Epidermal melanocyte (primary cell): ENCODE results near the gene DNAJC11.

ENCODE experiments used
- DNase-seq: peaks from one replicate; pipeline ENCODE4 v3.0.0; 2011; ENCODE audit warnings: low spot score; ENCODE audit not compliant: insufficient read length

Gene DNAJC11

DNA sequence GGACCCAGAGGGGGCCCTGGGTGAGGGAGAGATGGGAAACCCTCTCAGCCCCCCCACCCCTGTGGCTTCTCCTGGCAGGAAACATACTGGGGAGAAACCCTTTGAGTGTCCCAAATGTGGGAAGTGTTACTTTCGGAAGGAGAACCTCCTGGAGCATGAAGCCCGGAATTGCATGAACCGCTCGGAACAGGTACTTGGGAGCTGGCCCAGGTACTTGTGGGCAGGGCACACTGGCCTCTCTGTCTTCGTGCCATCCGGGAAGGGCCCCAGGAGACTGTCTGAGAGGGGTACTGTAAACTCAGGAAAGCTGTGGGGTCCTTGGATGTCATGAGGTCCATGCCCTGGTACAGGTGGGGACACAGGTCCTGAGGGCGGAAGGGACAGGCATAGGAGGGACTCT lies 115.8 kb downstream of the DNAJC11 start:
- DNase-seq = no peak

DNA sequence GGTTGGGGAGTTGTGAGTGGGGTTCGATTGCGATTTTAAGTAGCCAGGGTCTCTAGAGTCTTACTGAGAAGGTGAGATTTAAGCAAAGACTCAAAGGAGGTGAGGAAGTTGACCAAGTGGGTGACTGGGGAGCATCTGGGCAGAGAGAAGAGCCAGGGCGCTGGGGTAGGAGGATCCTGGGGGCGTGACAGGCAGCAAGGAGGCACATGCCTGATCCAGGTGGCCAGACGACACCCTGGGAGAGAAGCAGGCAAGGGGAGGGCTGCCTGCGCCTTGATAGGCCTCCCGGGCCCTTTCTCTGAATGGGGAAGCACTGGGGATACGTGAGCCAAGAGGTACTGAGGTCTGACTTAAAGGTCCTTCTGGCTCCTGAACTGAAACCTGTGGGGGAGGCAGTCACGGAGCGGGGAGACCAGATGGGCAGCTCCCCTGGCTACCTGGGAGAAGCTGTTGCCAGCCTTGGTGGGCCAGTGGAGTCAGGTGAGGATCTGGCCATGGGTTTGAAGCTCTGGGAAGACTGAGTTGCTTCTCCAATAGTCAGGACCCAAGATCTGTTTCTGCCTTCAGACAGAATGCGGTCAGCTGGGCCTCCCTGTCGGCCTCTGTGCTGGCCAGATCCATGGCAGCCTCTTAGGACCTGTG lies 116.4 kb downstream of the DNAJC11 start:
- DNase-seq = no peak
